A549 treated with CORT108297 at 1 μM for 4 hours (cell line): Measurements from ENCODE around the gene HSD17B1. TPM values are rescaled to one million over a fixed set of nuclear protein-coding genes. Genes with fewer than 3 reads are reported as not detected.

Experiments
- total RNA-seq: library from RNA; stranded (reverse); fragments of 200-300 nt; extraction: Qiagen RNA extraction; gene quantifications from 5 replicates; pipeline ENCODE4 v1.2.3, GENCODE V29; 2022

HSD17B1 gene, protein sequence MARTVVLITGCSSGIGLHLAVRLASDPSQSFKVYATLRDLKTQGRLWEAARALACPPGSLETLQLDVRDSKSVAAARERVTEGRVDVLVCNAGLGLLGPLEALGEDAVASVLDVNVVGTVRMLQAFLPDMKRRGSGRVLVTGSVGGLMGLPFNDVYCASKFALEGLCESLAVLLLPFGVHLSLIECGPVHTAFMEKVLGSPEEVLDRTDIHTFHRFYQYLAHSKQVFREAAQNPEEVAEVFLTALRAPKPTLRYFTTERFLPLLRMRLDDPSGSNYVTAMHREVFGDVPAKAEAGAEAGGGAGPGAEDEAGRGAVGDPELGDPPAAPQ
- 0.75 to 1.6 TPM (median 1.5 TPM) in 5 replicates for total RNA-seq

GRCh38 chr17:42552736-42553135 is at the start of gene HSD17B1:
TSS of gene HSD17B1 (plus strand) at chr17:42552923. CDS start at chr17:42552934, 11 bp downstream.

DNA sequence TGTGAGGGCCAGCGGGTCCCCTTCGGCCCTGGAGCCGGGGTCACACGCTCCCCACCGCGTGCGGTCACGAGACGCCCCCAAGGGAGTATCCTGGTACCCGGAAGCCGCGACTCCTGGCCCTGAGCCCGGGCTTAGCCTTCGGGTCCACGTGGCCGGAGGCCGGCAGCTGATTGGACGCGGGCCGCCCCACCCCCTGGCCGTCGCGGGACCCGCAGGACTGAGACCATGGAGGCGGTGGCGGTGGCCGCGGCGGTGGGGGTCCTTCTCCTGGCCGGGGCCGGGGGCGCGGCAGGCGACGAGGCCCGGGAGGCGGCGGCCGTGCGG is 16.7 kb upstream of the HSD17B1 start, which contains the start of gene NAGLU:
NAGLU (plus strand) TSS at position 194 of the 324 bp plus-strand sequence; CDS start at position 226, 32 bp downstream.

DNA sequence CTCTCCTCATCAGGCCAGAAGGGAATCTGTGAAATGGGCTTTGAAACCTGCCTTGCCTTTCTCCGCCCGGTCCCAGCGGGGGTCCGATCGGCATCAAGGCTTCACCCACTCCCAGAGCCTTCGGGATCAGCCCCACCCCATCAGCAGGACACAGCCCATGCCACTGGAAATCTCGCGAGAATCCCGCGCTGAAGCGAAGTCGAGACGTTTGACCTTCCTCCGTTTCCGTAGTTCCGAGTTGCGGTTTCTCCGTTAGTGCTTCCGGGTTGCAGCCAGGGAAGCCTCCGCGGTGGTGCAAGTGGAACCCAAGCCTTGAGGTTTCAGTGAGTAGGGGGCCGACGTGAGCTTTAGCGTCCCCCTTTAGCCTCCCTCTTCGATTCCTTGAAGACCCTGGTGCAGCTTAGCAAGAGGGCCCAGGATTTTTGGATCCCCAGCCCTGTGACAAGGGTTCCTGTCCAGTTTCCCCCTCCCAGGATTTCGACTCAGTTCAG is 9.2 kb downstream of the HSD17B1 start, which contains the start of gene COASY:
COASY (plus strand) TSS at position 252 of the 491 bp plus-strand sequence. CDS start 475 bp downstream, outside the sequence.

DNA sequence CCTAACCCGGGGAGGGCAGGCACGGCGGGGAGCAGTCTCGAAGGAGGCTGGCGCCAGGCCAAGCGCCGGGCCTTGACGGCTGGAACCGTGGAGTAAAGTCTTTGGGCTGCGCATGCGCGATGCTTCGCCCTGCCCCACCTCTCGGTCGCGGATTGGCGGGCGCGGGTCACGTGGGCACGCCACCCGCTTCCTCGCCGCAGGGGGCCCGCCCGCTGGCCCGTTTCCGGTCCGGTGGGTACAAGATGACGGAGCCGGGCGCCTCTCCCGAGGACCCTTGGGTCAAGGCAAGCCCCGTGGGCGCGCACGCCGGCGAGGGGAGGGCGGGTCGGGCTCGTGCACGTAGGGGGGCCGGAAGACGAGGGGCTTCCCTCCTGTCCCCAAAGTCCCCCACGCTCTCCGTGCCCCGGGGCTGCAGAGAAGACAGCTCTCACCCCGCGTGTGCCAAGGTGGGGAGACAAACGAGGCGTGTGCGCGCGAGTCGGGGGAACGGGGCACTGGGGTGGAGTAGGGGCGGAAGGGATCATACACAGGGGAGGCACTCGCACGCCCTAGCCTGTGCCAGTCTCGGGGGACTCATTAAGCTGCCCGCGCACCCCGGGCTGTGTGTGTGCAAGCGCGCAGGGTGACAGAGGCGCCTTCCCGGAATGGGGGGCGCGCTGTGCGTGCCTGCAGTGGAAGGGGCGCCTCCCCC is 14.3 kb downstream of the HSD17B1 start, which contains the start of gene MLX:
MLX (plus strand) TSS at position 218 of the 691 bp plus-strand sequence; CDS start at position 243, 25 bp downstream.

DNA sequence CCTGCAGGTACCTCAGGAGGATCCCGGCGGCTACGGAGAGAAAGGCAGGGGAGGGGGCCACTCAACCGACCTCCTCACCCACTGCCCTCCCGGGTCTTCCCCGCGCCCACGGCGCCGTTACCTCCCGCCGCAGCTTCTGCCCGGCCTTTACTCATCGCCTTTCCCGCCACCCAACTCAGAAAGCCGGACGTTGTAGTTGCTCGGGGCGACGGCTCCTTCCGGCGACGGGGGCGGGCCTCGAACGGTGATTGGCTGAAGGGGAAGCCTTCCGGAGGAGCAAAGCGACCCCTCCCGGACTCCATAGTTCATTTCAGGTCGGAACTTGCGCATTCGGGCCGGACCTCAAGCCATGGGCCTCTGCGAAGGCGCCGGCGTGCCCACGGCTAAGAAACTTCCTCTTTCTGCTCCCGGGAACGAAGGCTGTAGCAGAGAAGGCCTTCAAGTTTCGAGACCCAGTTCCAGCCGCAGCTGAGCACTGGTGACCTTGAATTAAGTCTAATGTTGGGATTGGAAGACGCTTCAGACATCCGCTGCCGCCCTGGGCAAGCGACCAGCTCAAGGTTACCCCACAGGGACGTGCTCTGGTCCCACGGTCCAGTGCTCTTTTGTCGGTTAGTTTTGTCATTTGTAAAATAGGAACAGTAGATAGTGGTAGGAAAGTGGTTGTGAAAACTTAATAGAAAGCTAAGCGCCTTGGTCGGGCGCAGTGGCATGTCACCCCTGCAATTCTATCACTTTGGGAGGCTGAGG is 25.0 kb downstream of the HSD17B1 start, which contains the start of gene PSMC3IP:
PSMC3IP (minus strand) TSS at position 198 of the 750 bp plus-strand sequence; CDS start at position 155, 43 bp downstream.

Other genes starting within 250 kb of the HSD17B1 start
- 72.7 to 81.7 TPM (median 77.8 TPM) in 5 replicates for gene STAT3, start 164.5 kb upstream of the HSD17B1 start, total RNA-seq
- 416 to 511 TPM (median 450 TPM) in 5 replicates for gene CAVIN1, start 129.7 kb upstream of the HSD17B1 start, total RNA-seq
- 37.0 to 51.0 TPM (median 43.6 TPM) in 5 replicates for gene ATP6V0A1, start 94.0 kb upstream of the HSD17B1 start, total RNA-seq
- gene NAGLU, start 16.7 kb upstream of the HSD17B1 start, total RNA-seq = 29.5 to 51.1 TPM (median 46.9 TPM) in 5 replicates
- gene COASY, start 9.2 kb downstream of the HSD17B1 start, total RNA-seq = 108 to 136 TPM (median 132 TPM) in 5 replicates
- 53.9 to 64.8 TPM (median 59.1 TPM) in 5 replicates for gene MLX, start 14.2 kb downstream of the HSD17B1 start, total RNA-seq
- gene PSMC3IP, start 24.8 kb downstream of the HSD17B1 start, total RNA-seq = 35.6 to 42.2 TPM (median 38.0 TPM) in 5 replicates
- gene RETREG3, start 56.5 kb downstream of the HSD17B1 start, total RNA-seq = 26.7 to 31.4 TPM (median 27.6 TPM) in 5 replicates
- 134 to 165 TPM (median 149 TPM) in 5 replicates for gene TUBG1, start 56.8 kb downstream of the HSD17B1 start, total RNA-seq
- 18.7 to 28.7 TPM (median 25.2 TPM) in 5 replicates for gene TUBG2, start 106.4 kb downstream of the HSD17B1 start, total RNA-seq
- 13.0 to 22.6 TPM (median 19.9 TPM) in 5 replicates for gene PLEKHH3, start 124.1 kb downstream of the HSD17B1 start, total RNA-seq
- gene CCR10, start 128.9 kb downstream of the HSD17B1 start, total RNA-seq = 0.27 to 0.56 TPM (median 0.40 TPM) in 5 replicates
- 4.9 to 7.4 TPM (median 6.8 TPM) in 5 replicates for gene CNTNAP1, start 129.6 kb downstream of the HSD17B1 start, total RNA-seq
- gene EZH1, start 192.1 kb downstream of the HSD17B1 start, total RNA-seq = 9.9 to 13.1 TPM (median 11.4 TPM) in 5 replicates
- 0.75 to 1.2 TPM (median 1.1 TPM) in 5 replicates for gene RAMP2, start 208.3 kb downstream of the HSD17B1 start, total RNA-seq
- 122 to 140 TPM (median 127 TPM) in 5 replicates for gene VPS25, start 220.5 kb downstream of the HSD17B1 start, total RNA-seq
- 0.58 to 1.4 TPM (median 1.3 TPM) in 5 replicates for gene WNK4, start 227.7 kb downstream of the HSD17B1 start, total RNA-seq
- 123 to 146 TPM (median 132 TPM) in 5 replicates for gene COA3, start 245.8 kb downstream of the HSD17B1 start, total RNA-seq
- gene CNTD1, start 245.9 kb downstream of the HSD17B1 start, total RNA-seq = 0.05 to 0.17 TPM (median 0.07 TPM) in 4 of 5 replicates, not detected in the other